NCI-H510A (cell line): Measurements from ENCODE around the gene TAF11L7.
"Not testable (repeated sequence)": the region's sequence is repeated elsewhere in the genome, so short reads cannot be mapped to it uniquely, and the experiment has no call there.

Experiments used
- DNase-seq: peaks from one replicate; lab custom pipeline; 2025; lab: John Stamatoyannopoulos, UW

TAF11L7 gene

DNA sequence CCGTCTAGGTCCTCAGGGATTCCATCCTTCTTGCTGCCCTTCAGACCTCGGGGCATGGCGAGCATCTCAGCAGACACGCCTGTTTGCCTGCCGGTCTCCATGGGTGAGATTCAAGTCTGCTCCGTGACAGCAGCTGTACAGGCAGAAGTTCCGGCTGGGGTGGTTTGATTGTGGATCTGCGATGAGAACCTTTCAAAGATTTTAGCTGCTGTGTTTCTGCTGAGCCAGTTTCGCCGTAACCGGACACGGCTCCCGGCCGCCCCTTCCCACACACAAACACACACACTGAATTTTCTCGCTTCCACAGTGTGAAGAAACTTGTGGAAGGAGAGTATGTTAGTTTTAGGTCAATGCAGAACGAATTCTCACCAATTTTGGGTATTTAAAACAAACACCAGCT lies at the start of gene TAF11L7:
TAF11L7 (minus strand) TSS at position 101 of the 400 bp plus-strand sequence.
- DNase-seq = not testable (repeated sequence)

DNA sequence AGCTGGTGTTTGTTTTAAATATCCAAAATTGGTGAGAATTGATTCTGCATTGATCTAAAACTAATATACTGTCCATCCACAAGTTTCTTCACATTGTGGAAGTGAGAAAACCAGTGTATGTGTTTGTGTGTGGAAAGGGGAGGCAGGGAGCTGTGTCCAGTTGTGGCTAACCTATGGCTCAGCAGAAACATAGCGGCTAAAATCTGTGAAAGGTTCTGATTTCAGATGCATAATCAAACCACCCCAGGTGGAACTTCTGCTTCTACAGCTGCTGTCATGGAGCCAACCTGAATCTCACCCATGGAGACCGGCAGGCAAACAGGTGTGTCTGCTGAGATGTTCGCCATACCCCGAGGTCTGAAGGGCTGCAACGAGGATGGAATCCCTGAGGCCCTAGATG lies 48.6 kb upstream of the TAF11L7 start, which contains the start of gene TAF11L14:
TAF11L14 (plus strand) TSS at position 301 of the 400 bp plus-strand sequence.
- no peak for DNase-seq

DNA sequence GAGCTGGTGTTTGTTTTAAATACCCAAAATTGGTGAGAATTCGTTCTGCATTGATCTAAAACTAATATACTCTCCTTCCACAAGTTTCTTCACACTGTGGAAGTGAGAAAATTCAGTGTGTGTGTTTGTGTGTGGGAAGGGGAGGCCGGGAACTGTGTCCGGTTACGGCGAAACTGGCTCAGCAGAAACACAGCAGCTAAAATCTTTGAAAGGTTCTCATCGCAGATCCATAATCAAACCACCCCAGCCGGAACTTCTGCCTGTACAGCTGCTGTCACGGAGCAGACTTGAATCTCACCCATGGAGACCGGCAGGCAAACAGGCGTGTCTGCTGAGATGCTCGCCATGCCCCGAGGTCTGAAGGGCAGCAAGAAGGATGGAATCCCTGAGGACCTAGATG lies 46.2 kb upstream of the TAF11L7 start, which contains the start of gene TAF11L13:
TAF11L13 (plus strand) TSS at position 301 of the 400 bp plus-strand sequence.
- DNase-seq = not testable (repeated sequence)

DNA sequence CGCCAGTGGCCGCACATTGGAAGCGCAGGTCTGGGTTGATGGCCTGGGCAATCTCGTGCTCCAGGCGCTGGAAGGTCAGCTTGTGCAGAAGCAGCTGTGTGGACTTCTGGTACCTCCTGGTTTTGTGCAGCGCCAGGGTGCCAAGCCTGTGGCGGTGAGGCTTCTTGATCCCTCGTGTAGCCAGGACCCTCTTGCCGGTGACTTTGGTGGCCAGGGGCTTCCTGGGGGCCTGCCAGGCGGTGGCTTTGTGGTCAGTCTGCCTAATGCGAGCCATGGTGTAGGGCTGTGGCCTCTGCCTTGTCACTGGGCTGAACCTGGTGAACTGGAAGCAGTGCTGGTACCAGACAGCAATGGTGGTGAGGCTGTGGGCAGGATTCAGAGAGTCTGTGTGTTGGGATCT lies 40.1 kb upstream of the TAF11L7 start:
- DNase-seq = no peak

DNA sequence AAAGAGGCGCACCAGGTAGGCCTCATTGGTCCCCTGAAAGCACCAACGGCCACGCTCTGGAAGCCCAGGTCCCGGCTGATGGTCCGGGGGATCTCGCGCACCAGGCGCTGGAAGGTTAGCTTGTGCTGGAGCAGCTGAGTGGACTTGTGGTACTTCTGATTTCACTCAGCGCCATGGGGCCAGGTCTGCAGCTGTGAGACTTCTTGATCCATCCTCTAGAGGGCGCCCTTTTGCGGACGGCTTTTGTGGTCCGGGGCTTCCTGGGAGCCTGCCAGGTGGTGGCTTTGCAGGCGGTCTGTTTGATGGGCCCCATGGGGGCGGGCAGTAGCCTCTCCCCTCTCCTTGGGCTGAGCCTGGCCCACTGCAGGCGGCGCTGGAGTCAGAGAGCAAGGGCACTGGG lies 35.1 kb upstream of the TAF11L7 start:
- no peak for DNase-seq

DNA sequence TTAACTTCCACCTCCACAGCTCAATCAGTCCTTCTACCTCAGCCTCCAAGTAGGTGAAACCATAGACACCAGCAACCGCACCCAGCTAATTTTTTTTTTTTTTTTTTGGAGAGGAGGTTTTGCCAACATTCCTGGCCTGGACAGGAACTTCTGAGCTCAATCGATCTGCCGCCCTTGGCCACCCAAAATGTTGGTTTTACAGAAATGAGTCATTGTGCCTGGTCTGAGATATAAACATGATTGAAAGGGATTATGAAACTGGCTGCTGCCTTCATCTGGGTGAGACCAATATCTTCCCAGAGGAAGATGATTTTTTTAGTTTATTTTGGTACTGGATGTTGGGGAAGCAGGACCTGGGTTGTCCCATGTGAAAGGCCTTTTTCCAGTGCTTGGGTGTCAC lies 33.8 kb upstream of the TAF11L7 start:
- no peak for DNase-seq

DNA sequence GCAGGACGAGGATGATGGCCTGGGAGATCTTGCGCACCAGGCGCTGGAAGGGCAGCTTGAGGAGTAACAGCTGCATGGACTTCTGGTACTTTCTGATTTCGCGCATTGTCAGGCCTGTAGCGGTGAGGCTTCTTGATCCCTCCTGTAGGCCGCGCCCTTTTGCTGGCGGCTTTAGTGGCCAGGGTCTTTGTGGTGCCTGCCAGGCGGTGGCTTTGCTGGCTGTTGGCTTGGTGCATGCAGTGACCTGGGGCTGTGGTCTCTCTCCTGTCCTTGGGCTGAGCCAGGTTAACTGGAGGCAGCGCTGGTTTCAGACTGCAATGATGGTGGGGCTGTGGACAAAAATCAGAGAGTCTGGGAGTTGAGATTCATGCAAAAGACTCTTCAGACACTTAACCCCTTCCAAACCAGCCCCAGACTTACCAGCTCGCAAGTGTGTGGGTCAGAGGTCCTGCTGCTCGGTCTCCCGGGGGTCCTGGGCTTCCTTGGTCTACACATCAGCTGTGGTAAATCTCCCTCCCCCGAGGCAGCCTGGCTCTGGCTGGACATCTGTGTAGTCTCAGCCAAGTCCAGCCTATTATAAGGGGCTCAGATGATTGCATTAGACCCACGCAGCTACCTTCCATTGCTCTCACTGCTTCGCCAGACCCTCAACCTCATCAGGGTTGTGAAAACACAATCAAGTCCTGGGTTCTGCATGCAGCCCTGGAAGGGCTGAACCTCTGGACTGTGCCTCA lies 29.5 kb upstream of the TAF11L7 start:
- no peak for DNase-seq

DNA sequence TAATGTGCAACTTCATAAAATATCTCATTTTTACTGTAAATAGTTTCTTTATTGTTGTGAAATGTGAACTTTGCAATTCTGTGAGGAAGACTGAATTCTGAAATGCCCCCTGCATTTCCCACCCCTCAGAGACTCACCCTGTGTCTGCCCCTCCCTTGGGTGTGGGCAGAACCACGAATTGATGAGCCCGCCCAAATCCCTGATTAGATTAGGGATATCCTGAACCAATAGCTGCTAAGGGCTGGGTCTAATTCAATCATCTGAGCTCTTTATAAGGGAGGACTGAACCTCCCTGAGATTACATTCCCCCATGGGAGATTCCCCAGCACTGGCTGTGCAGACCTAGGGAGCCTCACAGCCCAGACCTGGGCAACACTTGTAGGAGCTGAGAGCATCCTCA lies 24.5 kb upstream of the TAF11L7 start, which contains the start of gene TAF11L12:
TAF11L12 (plus strand) TSS at position 301 of the 400 bp plus-strand sequence.
- not testable (repeated sequence) for DNase-seq

DNA sequence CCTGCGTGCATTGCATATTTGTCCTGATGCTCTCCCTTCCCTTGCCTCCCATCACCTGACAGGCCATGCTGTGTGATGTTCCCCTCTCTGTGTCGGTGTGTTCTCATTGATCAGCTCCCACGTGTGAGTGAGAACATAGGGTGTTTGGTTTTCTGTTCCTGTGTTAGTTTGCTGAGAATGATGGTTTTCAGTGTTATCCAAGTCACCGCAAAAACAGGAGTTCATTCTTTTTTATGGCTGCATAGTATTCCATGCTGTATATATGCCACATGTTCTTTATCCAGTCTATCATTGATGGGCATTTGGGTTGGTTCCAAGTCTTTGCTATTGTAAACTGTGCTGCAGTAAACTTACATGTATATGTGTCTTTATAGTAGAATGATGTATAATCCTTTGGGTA lies 21.9 kb upstream of the TAF11L7 start:
- not testable (repeated sequence) for DNase-seq

DNA sequence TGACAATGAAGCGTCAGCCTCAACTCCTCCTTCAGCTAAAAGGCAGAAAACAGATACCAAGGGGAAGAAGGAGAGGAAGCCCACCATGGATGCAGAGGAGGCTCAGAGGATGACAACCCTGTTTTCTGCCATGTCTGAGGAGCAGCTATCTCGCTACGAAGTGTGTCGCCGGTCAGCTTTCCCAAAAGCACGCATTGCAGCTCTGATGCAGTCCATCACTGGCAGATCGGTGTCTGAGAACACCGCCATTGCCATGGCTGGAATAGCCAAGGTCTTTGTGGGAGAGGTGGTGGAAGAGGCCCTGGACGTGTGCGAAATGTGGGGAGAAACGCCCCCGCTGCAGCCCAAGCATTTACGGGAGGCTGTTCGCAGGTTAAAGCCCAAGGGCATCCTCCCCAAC lies 19.4 kb upstream of the TAF11L7 start:
- DNase-seq = no peak

DNA sequence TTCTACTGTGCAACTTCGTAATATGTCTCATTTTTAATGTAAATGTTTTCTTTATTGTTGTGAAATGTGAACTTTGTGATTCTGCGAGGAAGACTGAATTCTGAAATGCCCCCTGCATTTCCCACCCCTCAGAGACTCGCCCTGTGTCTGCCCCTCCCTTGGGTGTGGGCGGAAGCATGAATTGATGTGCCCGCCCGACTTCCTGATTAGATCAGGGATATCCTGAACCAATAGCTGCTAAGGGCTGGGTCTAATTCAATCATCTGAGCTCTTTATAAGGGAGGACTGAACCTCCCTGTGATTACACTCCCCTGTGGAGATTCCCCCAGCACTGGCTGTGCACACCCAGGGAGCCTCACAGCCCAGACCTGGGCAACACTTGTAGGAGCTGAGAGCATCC lies 18.3 kb upstream of the TAF11L7 start, which contains the start of gene TAF11L11:
TAF11L11 (plus strand) TSS at position 304 of the 400 bp plus-strand sequence.
- not testable (repeated sequence) for DNase-seq

DNA sequence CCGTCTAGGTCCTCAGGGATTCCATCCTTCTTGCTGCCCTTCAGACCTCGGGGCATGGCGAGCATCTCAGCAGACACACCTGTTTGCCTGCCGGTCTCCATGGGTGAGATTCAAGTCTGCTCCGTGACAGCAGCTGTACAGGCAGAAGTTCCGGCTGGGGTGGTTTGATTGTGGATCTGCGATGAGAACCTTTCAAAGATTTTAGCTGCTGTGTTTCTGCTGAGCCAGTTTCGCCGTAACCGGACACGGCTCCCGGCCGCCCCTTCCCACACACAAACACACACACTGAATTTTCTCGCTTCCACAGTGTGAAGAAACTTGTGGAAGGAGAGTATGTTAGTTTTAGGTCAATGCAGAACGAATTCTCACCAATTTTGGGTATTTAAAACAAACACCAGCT lies 12.2 kb upstream of the TAF11L7 start, which contains the start of gene TAF11L10:
TAF11L10 (minus strand) TSS at position 101 of the 400 bp plus-strand sequence.
- not testable (repeated sequence) for DNase-seq

DNA sequence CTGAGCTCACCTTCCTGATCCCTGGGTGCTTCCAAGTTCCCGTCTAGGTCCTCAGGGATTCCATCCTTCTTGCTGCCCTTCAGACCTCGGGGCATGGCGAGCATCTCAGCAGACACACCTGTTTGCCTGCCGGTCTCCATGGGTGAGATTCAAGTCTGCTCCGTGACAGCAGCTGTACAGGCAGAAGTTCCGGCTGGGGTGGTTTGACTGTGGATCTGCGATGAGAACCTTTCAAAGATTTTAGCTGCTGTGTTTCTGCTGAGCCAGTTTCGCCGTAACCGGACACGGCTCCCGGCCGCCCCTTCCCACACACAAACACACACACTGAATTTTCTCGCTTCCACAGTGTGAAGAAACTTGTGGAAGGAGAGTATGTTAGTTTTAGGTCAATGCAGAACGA lies 8.7 kb upstream of the TAF11L7 start, which contains the start of gene TAF11L9:
TAF11L9 (minus strand) TSS at position 140 of the 400 bp plus-strand sequence.
- DNase-seq = not testable (repeated sequence)

DNA sequence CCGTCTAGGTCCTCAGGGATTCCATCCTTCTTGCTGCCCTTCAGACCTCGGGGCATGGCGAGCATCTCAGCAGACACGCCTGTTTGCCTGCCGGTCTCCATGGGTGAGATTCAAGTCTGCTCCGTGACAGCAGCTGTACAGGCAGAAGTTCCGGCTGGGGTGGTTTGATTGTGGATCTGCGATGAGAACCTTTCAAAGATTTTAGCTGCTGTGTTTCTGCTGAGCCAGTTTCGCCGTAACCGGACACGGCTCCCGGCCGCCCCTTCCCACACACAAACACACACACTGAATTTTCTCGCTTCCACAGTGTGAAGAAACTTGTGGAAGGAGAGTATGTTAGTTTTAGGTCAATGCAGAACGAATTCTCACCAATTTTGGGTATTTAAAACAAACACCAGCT lies 5.3 kb upstream of the TAF11L7 start, which contains the start of gene TAF11L8:
TAF11L8 (minus strand) TSS at position 101 of the 400 bp plus-strand sequence.
- DNase-seq = not testable (repeated sequence)
